HEK293 (cell line): ENCODE measurements around the gene CUEDC1.
A peak's percentile ranks its signal among the peaks of the same experiment; 100 is the strongest.

Experiments used
- CTCF ChIA-PET: fragments of 350-600 bp; formaldehyde crosslinking; extraction: SDS; loops from one replicate; lab custom pipeline; 2021; ENCODE audit warnings: antibody characterized with exemption; lab: Yijun Ruan, JAX
- POLR2A ChIA-PET: fragments of 300-600 bp; formaldehyde crosslinking; extraction: SDS; loops from one replicate; lab custom pipeline; 2020; ENCODE audit warnings: antibody characterized with exemption, inconsistent platforms; lab: Yijun Ruan, JAX
- H3K27ac ChIP-seq: fragments of 200-500 bp; sonication (Bioruptor generic); 2 replicates; pipeline ENCODE4 v1.5.1; 2014; ENCODE audit warnings: low read depth, low read length, control low read depth, inconsistent platforms; ENCODE audit errors: extremely low read depth
- H3K36me3 ChIP-seq, 2 experiments: fragments of 200-500 bp in 1 of 2; sonication (Bioruptor generic) in 1 of 2; 1 replicate in 1 of 2; 2 replicates in 1 of 2; pipeline ENCODE4 v1.5.1; 2014 to 2017; ENCODE audit warnings: inconsistent platforms in 2 of 2, low read length in 2 of 2; ENCODE audit not compliant: control insufficient read depth in 2 of 2, insufficient read depth in 1 of 2
- H3K4me1 ChIP-seq: fragments of 200-500 bp; sonication (Bioruptor generic); 2 replicates; pipeline ENCODE4 v1.5.1; 2014; ENCODE audit warnings: mild to moderate bottlenecking, low read length, inconsistent platforms; ENCODE audit not compliant: control insufficient read depth, insufficient read depth
- H3K4me3 ChIP-seq: 2 replicates; pipeline ENCODE4 v1.5.1; 2011; ENCODE audit warnings: low read depth, mild to moderate bottlenecking, control low read depth, low read length, moderate library complexity
- H3K9me3 ChIP-seq: fragments of 200-500 bp; sonication (Bioruptor generic); 2 replicates; pipeline ENCODE4 v1.5.1; 2014; ENCODE audit warnings: low read depth, low read length, inconsistent platforms; ENCODE audit not compliant: control insufficient read depth, insufficient read depth
- CTCF ChIP-seq: fragments of 450-650 bp; formaldehyde crosslinking; IDR thresholded peaks from 2 replicates; pipeline ENCODE4 v1.5.1; 2016; ENCODE audit warnings: missing biosample characterization, missing genetic modification characterization
- GLIS1 ChIP-seq: fragments of 450-650 bp; formaldehyde crosslinking; IDR thresholded peaks from 2 replicates; pipeline ENCODE4 v1.5.1; 2016; ENCODE audit warnings: missing biosample characterization, missing genetic modification characterization
- HOXA7 ChIP-seq: sonication (generic); formaldehyde crosslinking; IDR thresholded peaks from 2 replicates; pipeline ENCODE4 v1.8.1; 2022; ENCODE audit warnings: missing genetic modification reagents, borderline replicate concordance
- KLF7 ChIP-seq: fragments of 450-650 bp; formaldehyde crosslinking; IDR thresholded peaks from 2 replicates; pipeline ENCODE4 v1.5.1; 2016; ENCODE audit warnings: missing biosample characterization, missing genetic modification characterization, borderline replicate concordance
- SCRT1 ChIP-seq: fragments of 450-650 bp; formaldehyde crosslinking; IDR thresholded peaks from 2 replicates; pipeline ENCODE4 v1.5.1; 2016; ENCODE audit warnings: missing biosample characterization, missing genetic modification characterization, borderline replicate concordance
- YY2 ChIP-seq: fragments of 450-650 bp; formaldehyde crosslinking; IDR thresholded peaks from 2 replicates; pipeline ENCODE4 v1.5.1; 2016; ENCODE audit warnings: missing biosample characterization, missing genetic modification characterization
- ZBTB7A ChIP-seq: fragments of 450-650 bp; formaldehyde crosslinking; IDR thresholded peaks from 2 replicates; pipeline ENCODE4 v1.5.1; 2016; ENCODE audit warnings: low read depth, missing biosample characterization, missing genetic modification characterization
- ZIC2 ChIP-seq: fragments of 450-650 bp; formaldehyde crosslinking; IDR thresholded peaks from 2 replicates; pipeline ENCODE4 v1.5.1; 2016; ENCODE audit warnings: missing biosample characterization, missing genetic modification characterization
- ZNF16 ChIP-seq: fragments of 450-650 bp; formaldehyde crosslinking; IDR thresholded peaks from 2 replicates; pipeline ENCODE4 v1.5.1; 2016; ENCODE audit warnings: low read depth, missing biosample characterization, missing genetic modification characterization
- ZNF211 ChIP-seq: fragments of 450-650 bp; formaldehyde crosslinking; IDR thresholded peaks from 2 replicates; pipeline ENCODE4 v1.5.1; 2016; ENCODE audit warnings: low read depth, missing biosample characterization, missing genetic modification characterization
- ZNF248 ChIP-seq: fragments of 450-650 bp; formaldehyde crosslinking; IDR thresholded peaks from 2 replicates; pipeline ENCODE4 v1.5.1; 2017; ENCODE audit warnings: missing biosample characterization, missing genetic modification characterization
- ZNF302 ChIP-seq: fragments of 450-650 bp; formaldehyde crosslinking; IDR thresholded peaks from 2 replicates; pipeline ENCODE4 v1.5.1; 2016; ENCODE audit warnings: missing biosample characterization, missing genetic modification characterization, low read depth
- ZNF350 ChIP-seq: fragments of 450-650 bp; formaldehyde crosslinking; IDR thresholded peaks from 2 replicates; pipeline ENCODE4 v1.5.0; 2017; ENCODE audit warnings: missing biosample characterization, mild to moderate bottlenecking, missing genetic modification characterization
- ZNF518A ChIP-seq: fragments of 450-650 bp; formaldehyde crosslinking; conservative IDR thresholded peaks from 2 replicates; pipeline ENCODE4 v1.5.1; 2016; ENCODE audit warnings: low read depth, missing biosample characterization, missing genetic modification characterization
- ZNF530 ChIP-seq: fragments of 450-650 bp; formaldehyde crosslinking; IDR thresholded peaks from 2 replicates; pipeline ENCODE4 v1.5.1; 2016; ENCODE audit warnings: low read depth, missing biosample characterization, missing genetic modification characterization
- ZNF548 ChIP-seq: fragments of 450-650 bp; formaldehyde crosslinking; IDR thresholded peaks from 2 replicates; pipeline ENCODE4 v1.5.1; 2016; ENCODE audit warnings: missing biosample characterization, missing genetic modification characterization
- ZNF561 ChIP-seq: fragments of 450-650 bp; IDR thresholded peaks from 2 replicates; pipeline ENCODE4 v1.5.1; 2018; ENCODE audit warnings: missing biosample characterization, missing genetic modification characterization, borderline replicate concordance
- ZNF585B ChIP-seq: fragments of 450-650 bp; formaldehyde crosslinking; IDR thresholded peaks from 2 replicates; pipeline ENCODE4 v1.5.1; 2016; ENCODE audit warnings: missing biosample characterization, missing genetic modification characterization
- ZNF600 ChIP-seq: fragments of 450-650 bp; formaldehyde crosslinking; IDR thresholded peaks from 2 replicates; pipeline ENCODE4 v1.5.1; 2016; ENCODE audit warnings: missing biosample characterization, missing genetic modification characterization
- ZNF654 ChIP-seq: fragments of 450-650 bp; formaldehyde crosslinking; IDR thresholded peaks from 2 replicates; pipeline ENCODE4 v1.5.1; 2016; ENCODE audit warnings: low read depth, missing biosample characterization, missing genetic modification characterization
- ZNF704 ChIP-seq: fragments of 450-650 bp; formaldehyde crosslinking; IDR thresholded peaks from 2 replicates; pipeline ENCODE4 v1.5.1; 2016; ENCODE audit warnings: missing biosample characterization, missing genetic modification characterization
- ZNF792 ChIP-seq: fragments of 450-650 bp; formaldehyde crosslinking; IDR thresholded peaks from 2 replicates; pipeline ENCODE4 v1.5.1; 2016; ENCODE audit warnings: missing biosample characterization, missing genetic modification characterization
- ZXDB ChIP-seq: fragments of 450-650 bp; formaldehyde crosslinking; IDR thresholded peaks from 2 replicates; pipeline ENCODE4 v1.5.1; 2016; ENCODE audit warnings: missing biosample characterization, missing genetic modification characterization
- TF ChIP-seq, protein P1 (sequence below): fragments of 450-650 bp; formaldehyde crosslinking; IDR thresholded peaks from 2 replicates; pipeline ENCODE4 v1.5.1; 2017; ENCODE audit warnings: missing biosample characterization, missing genetic modification characterization

Gene CUEDC1

GRCh38 chr17:57908278-57908677 is 46.9 kb downstream of the CUEDC1 start:
- CTCF ChIA-PET, result interaction anchor here (0.6 to 1.7 kb wide), 4 partner anchors 14 to 49 kb away, joined by 3 to 6 read pairs (median 4); no protein-coding TSS in a partner anchor
- no peak for TF ChIP-seq ZNF248 (tag by site-specific recombination)
- TF ChIP-seq CTCF, result no peak
- TF ChIP-seq ZNF792, result no peak
- TF ChIP-seq YY2, result no peak
- no peak for TF ChIP-seq ZIC2 (tag by site-specific recombination)
- no peak for TF ChIP-seq ZNF350
- no peak for TF ChIP-seq ZNF561 (tag by site-specific recombination)
- TF ChIP-seq ZNF302 (tag by site-specific recombination), result no peak
- no peak for TF ChIP-seq ZNF211 (tag by site-specific recombination)
- no peak for TF ChIP-seq ZNF704 (tag by site-specific recombination)
- no peak for TF ChIP-seq ZNF585B (tag by site-specific recombination)
- Histone ChIP-seq H3K4me1 (peaks cover 2% of the 10 kb centered on the region; the same call in 1 of the 2 replicates), H3K4me3 (no peak overlapping the region), H3K27ac (no peak overlapping the region), H3K36me3 (no peaks in the 10 kb centered on the region), H3K9me3 (no peaks in the 10 kb centered on the region)
- POLR2A ChIA-PET, result interaction anchor here (1.3 kb wide), 1 partner anchor 23 kb away, joined by 3 read pairs; no protein-coding TSS in a partner anchor

GRCh38 chr17:57906910-57907309 is 48.3 kb downstream of the CUEDC1 start:
- no peaks in the 10 kb centered on the region for H3K9me3 ChIP-seq
- H3K27ac ChIP-seq, result no peak overlapping the region
- H3K4me1 ChIP-seq, result no peaks in the 10 kb centered on the region
- POLR2A ChIA-PET, result no interaction called here
- no peaks in the 10 kb centered on the region for H3K36me3 ChIP-seq
- no peak overlapping the region for H3K4me3 ChIP-seq
- CTCF ChIA-PET, result interaction anchor here (0.6 to 0.7 kb wide), 4 partner anchors 28 to 1157 kb away, joined by 3 to 4 read pairs (median 4); no protein-coding TSS in a partner anchor
- TF ChIP-seq GLIS1 (tag by site-specific recombination), result no peak
- no peak for TF ChIP-seq ZNF654
- TF ChIP-seq SCRT1 (tag by site-specific recombination), result no peak
- no peak for TF ChIP-seq ZBTB7A (tag by site-specific recombination)
- TF ChIP-seq ZNF600, result peak; percentile 41; the same call in 1 of the 2 replicates
- TF ChIP-seq KLF7, result no peak
- no peak for TF ChIP-seq HOXA7
- no peak for TF ChIP-seq ZNF16 (tag by site-specific recombination)
- no peak for TF ChIP-seq ZNF530
- TF ChIP-seq, protein P1, sequence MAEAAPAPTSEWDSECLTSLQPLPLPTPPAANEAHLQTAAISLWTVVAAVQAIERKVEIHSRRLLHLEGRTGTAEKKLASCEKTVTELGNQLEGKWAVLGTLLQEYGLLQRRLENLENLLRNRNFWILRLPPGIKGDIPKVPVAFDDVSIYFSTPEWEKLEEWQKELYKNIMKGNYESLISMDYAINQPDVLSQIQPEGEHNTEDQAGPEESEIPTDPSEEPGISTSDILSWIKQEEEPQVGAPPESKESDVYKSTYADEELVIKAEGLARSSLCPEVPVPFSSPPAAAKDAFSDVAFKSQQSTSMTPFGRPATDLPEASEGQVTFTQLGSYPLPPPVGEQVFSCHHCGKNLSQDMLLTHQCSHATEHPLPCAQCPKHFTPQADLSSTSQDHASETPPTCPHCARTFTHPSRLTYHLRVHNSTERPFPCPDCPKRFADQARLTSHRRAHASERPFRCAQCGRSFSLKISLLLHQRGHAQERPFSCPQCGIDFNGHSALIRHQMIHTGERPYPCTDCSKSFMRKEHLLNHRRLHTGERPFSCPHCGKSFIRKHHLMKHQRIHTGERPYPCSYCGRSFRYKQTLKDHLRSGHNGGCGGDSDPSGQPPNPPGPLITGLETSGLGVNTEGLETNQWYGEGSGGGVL (tag by site-specific recombination), result no peak
- peak; percentile 29; the same call in 1 of the 2 replicates for TF ChIP-seq CTCF
- TF ChIP-seq ZNF548 (tag by site-specific recombination), result no peak
- TF ChIP-seq ZXDB, result no peak
- TF ChIP-seq ZNF518A (tag by site-specific recombination), result no peak
